ENCODE results near the gene CBX6. TPM values are rescaled to one million over a fixed set of nuclear protein-coding genes. Genes with fewer than 3 reads are reported as not detected.

The CBX6 gene
- polyA plus RNA-seq, 4 donors, result 1.1 to 16.0 (median 9.5) TPM

GRCh38 chr22:38871360-38872171 is 450 bp downstream of the CBX6 start:
- H3K4me3 ChIP-seq (ENCODE audit: low read depth in 1 of 3, low read length in 3 of 3), result peak overlapping the region; percentile 62 to 64 (median 63)
- H3K27me3 ChIP-seq (ENCODE audit: control insufficient read depth in 3 of 3, insufficient read depth in 3 of 3, low read length in 3 of 3), result peaks cover 0 to 3% (median 2%) of the 10 kb centered on the region in 3 donors
- DNase-seq (peak in 1 of 2 donors; percentile 56), FAIRE-seq (no peak)
- H3K36me3 ChIP-seq (ENCODE audit: control insufficient read depth in 3 of 3, insufficient read depth in 2 of 3, low read depth in 1 of 3, low read length in 3 of 3), result peaks cover 0 to 37% (median 4%) of the 10 kb centered on the region in 3 donors
- H3K27ac ChIP-seq (ENCODE audit: low read depth in 1 of 3, low read length in 2 of 3), result peak overlapping the region; percentile 38 to 73 (median 68)
- peaks cover 0 to 26% (median 0%) of the 10 kb centered on the region in 3 donors for H3K4me1 ChIP-seq (ENCODE audit: control insufficient read depth in 3 of 3, insufficient read depth in 2 of 3, low read depth in 1 of 3, low read length in 2 of 3)
- 1 to 2% (median 1%) methylated on average over 52 to 77 of the region's 77 CpGs for WGBS, 3 donors
- no peaks in the 10 kb centered on the region for H3K9me3 ChIP-seq (ENCODE audit: control insufficient read depth in 2 of 2, insufficient read depth in 1 of 2, low read depth in 1 of 2, low read length in 1 of 2)

GRCh38 chr22:38870791-38871359 is 1.1 kb downstream of the CBX6 start:
- peak in 1 of 2 donors; percentile 28 for DNase-seq
- Histone ChIP-seq H3K4me3 (ENCODE audit: low read depth in 1 of 3, low read length in 3 of 3) (peak overlapping the region; percentile 62 to 64 (median 63)), H3K4me1 (ENCODE audit: control insufficient read depth in 3 of 3, insufficient read depth in 2 of 3, low read depth in 1 of 3, low read length in 2 of 3) (peaks cover 0 to 26% (median 0%) of the 10 kb centered on the region in 3 donors), H3K36me3 (ENCODE audit: control insufficient read depth in 3 of 3, insufficient read depth in 2 of 3, low read depth in 1 of 3, low read length in 3 of 3) (peaks cover 0 to 44% (median 7%) of the 10 kb centered on the region in 3 donors), H3K27ac (ENCODE audit: low read depth in 1 of 3, low read length in 2 of 3) (peak overlapping the region in 2 of 3 donors; percentile 63 to 73), H3K9me3 (ENCODE audit: control insufficient read depth in 2 of 2, insufficient read depth in 1 of 2, low read depth in 1 of 2, low read length in 1 of 2) (no peaks in the 10 kb centered on the region), H3K27me3 (ENCODE audit: control insufficient read depth in 3 of 3, insufficient read depth in 3 of 3, low read length in 3 of 3) (peaks cover 0 to 3% (median 2%) of the 10 kb centered on the region in 3 donors)
- FAIRE-seq, result no peak
- WGBS, 3 donors, result 9 to 21% (median 21%) methylated on average over 2 of the region's 2 CpGs

- peak overlapping the region in 2 of 3 donors; percentile 29 to 63 for H3K27ac ChIP-seq (ENCODE audit: low read depth in 1 of 3, low read length in 2 of 3)
- H3K4me3 ChIP-seq (ENCODE audit: low read depth in 1 of 3, low read length in 3 of 3), result peak overlapping the region in 1 of 3 donors; percentile 62
Measured at GRCh38 chr22:38870312-38870741, 1.7 kb downstream of the CBX6 start.

GRCh38 chr22:38869663-38870062 is 2.4 kb downstream of the CBX6 start:
- FAIRE-seq (no peak), DNase-seq (no peak)
- 74 to 94% (median 86%) methylated on average over 3 of the region's 3 CpGs for WGBS, 3 donors
- peaks cover 0 to 3% (median 2%) of the 10 kb centered on the region in 3 donors for H3K27me3 ChIP-seq (ENCODE audit: control insufficient read depth in 3 of 3, insufficient read depth in 3 of 3, low read length in 3 of 3)
- H3K9me3 ChIP-seq (ENCODE audit: control insufficient read depth in 2 of 2, insufficient read depth in 1 of 2, low read depth in 1 of 2, low read length in 1 of 2), result no peaks in the 10 kb centered on the region
- no peak overlapping the region for H3K4me3 ChIP-seq (ENCODE audit: low read depth in 1 of 3, low read length in 3 of 3)
- no peak overlapping the region for H3K27ac ChIP-seq (ENCODE audit: low read depth in 1 of 3, low read length in 2 of 3)
- peaks cover 0 to 56% (median 7%) of the 10 kb centered on the region in 3 donors for H3K36me3 ChIP-seq (ENCODE audit: control insufficient read depth in 3 of 3, insufficient read depth in 2 of 3, low read depth in 1 of 3, low read length in 3 of 3)
- peaks cover 0 to 26% (median 0%) of the 10 kb centered on the region in 3 donors for H3K4me1 ChIP-seq (ENCODE audit: control insufficient read depth in 3 of 3, insufficient read depth in 2 of 3, low read depth in 1 of 3, low read length in 2 of 3)

More at GRCh38 chr22:38870312-38870741, 1.7 kb downstream of the CBX6 start:
- DNase-seq, result peak; percentile 64 to 89
- no peak for FAIRE-seq
- no peaks in the 10 kb centered on the region for H3K9me3 ChIP-seq (ENCODE audit: control insufficient read depth in 2 of 2, insufficient read depth in 1 of 2, low read depth in 1 of 2, low read length in 1 of 2)
- peaks cover 0 to 3% (median 2%) of the 10 kb centered on the region in 3 donors for H3K27me3 ChIP-seq (ENCODE audit: control insufficient read depth in 3 of 3, insufficient read depth in 3 of 3, low read length in 3 of 3)
- peaks cover 0 to 26% (median 0%) of the 10 kb centered on the region in 3 donors for H3K4me1 ChIP-seq (ENCODE audit: control insufficient read depth in 3 of 3, insufficient read depth in 2 of 3, low read depth in 1 of 3, low read length in 2 of 3)
- WGBS, 3 donors, result 2 to 7% (median 3%) methylated on average over 12 of the region's 12 CpGs
- H3K36me3 ChIP-seq (ENCODE audit: control insufficient read depth in 3 of 3, insufficient read depth in 2 of 3, low read depth in 1 of 3, low read length in 3 of 3), result peaks cover 0 to 49% (median 7%) of the 10 kb centered on the region in 3 donors

- no peak overlapping the region for H3K27ac ChIP-seq (ENCODE audit: low read depth in 1 of 3, low read length in 2 of 3)
- WGBS, 3 donors, result 7 to 14% (median 12%) methylated on average over 8 of the region's 8 CpGs
- DNase-seq, result peak; percentile 69 to 85
- peaks cover 0 to 26% (median 3%) of the 10 kb centered on the region in 3 donors for H3K4me1 ChIP-seq (ENCODE audit: control insufficient read depth in 3 of 3, insufficient read depth in 2 of 3, low read depth in 1 of 3, low read length in 2 of 3)
- peaks cover 0 to 3% (median 2%) of the 10 kb centered on the region in 3 donors for H3K27me3 ChIP-seq (ENCODE audit: control insufficient read depth in 3 of 3, insufficient read depth in 3 of 3, low read length in 3 of 3)
- H3K36me3 ChIP-seq (ENCODE audit: control insufficient read depth in 3 of 3, insufficient read depth in 2 of 3, low read depth in 1 of 3, low read length in 3 of 3), result peaks cover 0 to 61% (median 7%) of the 10 kb centered on the region in 3 donors
- H3K4me3 ChIP-seq (ENCODE audit: low read depth in 1 of 3, low read length in 3 of 3), result no peak overlapping the region
- FAIRE-seq, result no peak
- H3K9me3 ChIP-seq (ENCODE audit: control insufficient read depth in 2 of 2, insufficient read depth in 1 of 2, low read depth in 1 of 2, low read length in 1 of 2), result no peaks in the 10 kb centered on the region
Measured at GRCh38 chr22:38868886-38869381, 3.1 kb downstream of the CBX6 start.

- WGBS, 3 donors, result 85 to 92% (median 90%) methylated on average over 8 of the region's 8 CpGs
- Histone ChIP-seq H3K27ac (ENCODE audit: low read depth in 1 of 3, low read length in 2 of 3) (no peak overlapping the region), H3K9me3 (ENCODE audit: control insufficient read depth in 2 of 2, insufficient read depth in 1 of 2, low read depth in 1 of 2, low read length in 1 of 2) (no peaks in the 10 kb centered on the region), H3K27me3 (ENCODE audit: control insufficient read depth in 3 of 3, insufficient read depth in 3 of 3, low read length in 3 of 3) (peaks cover 0 to 3% (median 0%) of the 10 kb centered on the region in 3 donors), H3K36me3 (ENCODE audit: control insufficient read depth in 3 of 3, insufficient read depth in 2 of 3, low read depth in 1 of 3, low read length in 3 of 3) (peaks cover 0 to 67% (median 7%) of the 10 kb centered on the region in 3 donors), H3K4me1 (ENCODE audit: control insufficient read depth in 3 of 3, insufficient read depth in 2 of 3, low read depth in 1 of 3, low read length in 2 of 3) (peaks cover 0 to 24% (median 3%) of the 10 kb centered on the region in 3 donors), H3K4me3 (ENCODE audit: low read depth in 1 of 3, low read length in 3 of 3) (no peak overlapping the region)
- DNase-seq (no peak), FAIRE-seq (no peak)
Measured at GRCh38 chr22:38868286-38868721, 3.7 kb downstream of the CBX6 start.

- Histone ChIP-seq H3K9me3 (ENCODE audit: control insufficient read depth in 2 of 2, insufficient read depth in 1 of 2, low read depth in 1 of 2, low read length in 1 of 2) (no peaks in the 10 kb centered on the region), H3K27me3 (ENCODE audit: control insufficient read depth in 3 of 3, insufficient read depth in 3 of 3, low read length in 3 of 3) (peaks cover 0 to 3% (median 0%) of the 10 kb centered on the region in 3 donors), H3K27ac (ENCODE audit: low read depth in 1 of 3, low read length in 2 of 3) (no peak overlapping the region), H3K4me3 (ENCODE audit: low read depth in 1 of 3, low read length in 3 of 3) (no peak overlapping the region), H3K36me3 (ENCODE audit: control insufficient read depth in 3 of 3, insufficient read depth in 2 of 3, low read depth in 1 of 3, low read length in 3 of 3) (peaks cover 0 to 71% (median 7%) of the 10 kb centered on the region in 3 donors), H3K4me1 (ENCODE audit: control insufficient read depth in 3 of 3, insufficient read depth in 2 of 3, low read depth in 1 of 3, low read length in 2 of 3) (peaks cover 0 to 23% (median 3%) of the 10 kb centered on the region in 3 donors)
- DNase-seq (no peak), FAIRE-seq (no peak)
- whole genome bisulfite sequencing, 3 donors, result 90 to 93% (median 92%) methylated on average over 18 of the region's 18 CpGs
Measured at GRCh38 chr22:38867471-38868285, 4.3 kb downstream of the CBX6 start.

Measured in small intestine (tissue), 7 donors.